DOHH2 (cell line): ENCODE data around the gene LGALSL.

ENCODE experiments used
- H3F3A ChIP-seq: fragments of 200-600 bp; sonication (generic), shearing (Covaris generic); 2 replicates; pipeline ENCODE4 v1.6.0; 2016; ENCODE audit warnings: antibody characterized with exemption, mild to moderate bottlenecking; ENCODE audit not compliant: control insufficient read depth, insufficient read depth
- H3K27ac ChIP-seq: fragments of 200-600 bp; sonication (generic); 2 replicates; pipeline ENCODE4 v1.5.1; 2014; ENCODE audit warnings: low read depth, mild to moderate bottlenecking, low read length, moderate library complexity
- H3K27me3 ChIP-seq: fragments of 200-600 bp; sonication (generic); 2 replicates; pipeline ENCODE4 v1.6.1; 2014; ENCODE audit warnings: mild to moderate bottlenecking, low read length, mixed read lengths; ENCODE audit not compliant: control insufficient read depth
- H3K36me3 ChIP-seq: fragments of 200-600 bp; sonication (generic); 2 replicates; pipeline ENCODE4 v1.6.1; 2014; ENCODE audit warnings: mild to moderate bottlenecking, low read length, moderate library complexity, mixed read lengths; ENCODE audit not compliant: control insufficient read depth
- H3K4me1 ChIP-seq: fragments of 200-600 bp; sonication (generic); 2 replicates; pipeline ENCODE4 v1.6.1; 2014; ENCODE audit warnings: mild to moderate bottlenecking, low read length, mixed read lengths; ENCODE audit not compliant: control insufficient read depth
- H3K4me2 ChIP-seq: fragments of 200-600 bp; sonication (generic); 2 replicates; pipeline ENCODE4 v1.6.0; 2014; ENCODE audit warnings: mild to moderate bottlenecking, low read length, moderate library complexity
- H3K4me3 ChIP-seq: fragments of 200-600 bp; sonication (generic); 2 replicates; pipeline ENCODE4 v1.5.1; 2014; ENCODE audit warnings: mild to moderate bottlenecking, low read length, mixed read lengths
- H3K79me2 ChIP-seq: fragments of 200-600 bp; sonication (generic); 2 replicates; pipeline ENCODE4 v1.6.1; 2014; ENCODE audit warnings: mild to moderate bottlenecking, low read length, mixed read lengths; ENCODE audit not compliant: control insufficient read depth
- H3K9me2 ChIP-seq: fragments of 200-600 bp; sonication (generic); replicated peaks from 2 replicates; pipeline ENCODE4 v1.6.1; 2014; ENCODE audit warnings: mild to moderate bottlenecking, low read length, mixed read lengths; ENCODE audit not compliant: control insufficient read depth
- H3K9me3 ChIP-seq: fragments of 200-600 bp; sonication (generic); 2 replicates; pipeline ENCODE4 v1.6.1; 2014; ENCODE audit warnings: antibody characterized with exemption, low read length, mixed read lengths; ENCODE audit not compliant: control insufficient read depth, insufficient read depth
- H4K20me1 ChIP-seq: fragments of 200-600 bp; sonication (generic); 2 replicates; pipeline ENCODE4 v1.6.0; 2014; ENCODE audit warnings: low read depth, mild to moderate bottlenecking, antibody characterized with exemption, low read length, moderate library complexity; ENCODE audit not compliant: control insufficient read depth, insufficient read depth
- EZH2phosphoT487 ChIP-seq: fragments of 200-600 bp; sonication (generic); IDR thresholded peaks from 2 replicates; pipeline ENCODE4 v1.6.1; 2017; ENCODE audit warnings: borderline replicate concordance, mild to moderate bottlenecking, antibody characterized with exemption, low read length, moderate library complexity, mixed read lengths
- TF ChIP-seq, protein P1 (sequence below): fragments of 200-600 bp; sonication (generic); IDR thresholded peaks from one replicate; pipeline ENCODE4 v1.5.1; 2014; ENCODE audit warnings: antibody characterized with exemption, mild to moderate bottlenecking, low read depth, low read length; ENCODE audit not compliant: poor library complexity, severe bottlenecking

LGALSL gene

DNA sequence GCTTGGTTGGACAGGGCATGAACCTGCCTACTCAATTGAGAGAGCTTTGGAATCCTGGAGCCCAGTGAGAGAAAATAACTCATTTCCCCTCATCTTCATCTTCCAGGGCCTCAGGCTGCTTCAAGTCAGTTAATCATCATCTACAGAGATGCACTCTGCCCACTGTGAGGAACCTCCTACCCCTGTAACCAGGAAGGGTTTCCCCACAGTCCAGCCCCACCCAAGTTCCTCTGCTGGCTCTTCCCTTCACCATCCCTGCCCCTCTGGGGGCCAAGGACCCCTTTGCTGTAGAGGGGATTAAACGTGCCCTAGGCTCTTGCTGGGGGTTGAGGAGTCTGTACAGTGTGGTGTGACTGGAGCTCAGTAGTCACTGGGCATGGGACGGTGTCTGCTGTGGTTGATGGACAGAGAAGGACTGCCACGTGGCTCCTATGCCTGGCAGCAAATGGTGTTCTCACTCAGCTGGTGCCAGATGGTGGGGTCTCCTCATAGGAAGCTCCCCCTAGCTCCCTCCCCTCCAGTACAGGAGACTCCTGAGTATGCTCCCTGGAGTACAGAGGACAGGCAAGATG, 29.5 kb upstream of the LGALSL start:
- no peaks in the 10 kb centered on the region for H3K36me3 ChIP-seq
- H3K4me3 ChIP-seq, result no peak overlapping the region
- H3K9me3 ChIP-seq, result no peaks in the 10 kb centered on the region
- H3K9me2 ChIP-seq, result no peaks in the 10 kb centered on the region
- TF ChIP-seq EZH2phosphoT487, result no peak
- TF ChIP-seq, protein P1, sequence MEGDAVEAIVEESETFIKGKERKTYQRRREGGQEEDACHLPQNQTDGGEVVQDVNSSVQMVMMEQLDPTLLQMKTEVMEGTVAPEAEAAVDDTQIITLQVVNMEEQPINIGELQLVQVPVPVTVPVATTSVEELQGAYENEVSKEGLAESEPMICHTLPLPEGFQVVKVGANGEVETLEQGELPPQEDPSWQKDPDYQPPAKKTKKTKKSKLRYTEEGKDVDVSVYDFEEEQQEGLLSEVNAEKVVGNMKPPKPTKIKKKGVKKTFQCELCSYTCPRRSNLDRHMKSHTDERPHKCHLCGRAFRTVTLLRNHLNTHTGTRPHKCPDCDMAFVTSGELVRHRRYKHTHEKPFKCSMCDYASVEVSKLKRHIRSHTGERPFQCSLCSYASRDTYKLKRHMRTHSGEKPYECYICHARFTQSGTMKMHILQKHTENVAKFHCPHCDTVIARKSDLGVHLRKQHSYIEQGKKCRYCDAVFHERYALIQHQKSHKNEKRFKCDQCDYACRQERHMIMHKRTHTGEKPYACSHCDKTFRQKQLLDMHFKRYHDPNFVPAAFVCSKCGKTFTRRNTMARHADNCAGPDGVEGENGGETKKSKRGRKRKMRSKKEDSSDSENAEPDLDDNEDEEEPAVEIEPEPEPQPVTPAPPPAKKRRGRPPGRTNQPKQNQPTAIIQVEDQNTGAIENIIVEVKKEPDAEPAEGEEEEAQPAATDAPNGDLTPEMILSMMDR, result no peak
- no peaks in the 10 kb centered on the region for H4K20me1 ChIP-seq
- no peak overlapping the region for H3K4me2 ChIP-seq
- H3K27ac ChIP-seq, result no peak overlapping the region
- no peaks in the 10 kb centered on the region for H3K79me2 ChIP-seq
- H3K4me1 ChIP-seq, result no peaks in the 10 kb centered on the region
- no peaks in the 10 kb centered on the region for H3K27me3 ChIP-seq
- no peaks in the 10 kb centered on the region for H3F3A ChIP-seq

DNA sequence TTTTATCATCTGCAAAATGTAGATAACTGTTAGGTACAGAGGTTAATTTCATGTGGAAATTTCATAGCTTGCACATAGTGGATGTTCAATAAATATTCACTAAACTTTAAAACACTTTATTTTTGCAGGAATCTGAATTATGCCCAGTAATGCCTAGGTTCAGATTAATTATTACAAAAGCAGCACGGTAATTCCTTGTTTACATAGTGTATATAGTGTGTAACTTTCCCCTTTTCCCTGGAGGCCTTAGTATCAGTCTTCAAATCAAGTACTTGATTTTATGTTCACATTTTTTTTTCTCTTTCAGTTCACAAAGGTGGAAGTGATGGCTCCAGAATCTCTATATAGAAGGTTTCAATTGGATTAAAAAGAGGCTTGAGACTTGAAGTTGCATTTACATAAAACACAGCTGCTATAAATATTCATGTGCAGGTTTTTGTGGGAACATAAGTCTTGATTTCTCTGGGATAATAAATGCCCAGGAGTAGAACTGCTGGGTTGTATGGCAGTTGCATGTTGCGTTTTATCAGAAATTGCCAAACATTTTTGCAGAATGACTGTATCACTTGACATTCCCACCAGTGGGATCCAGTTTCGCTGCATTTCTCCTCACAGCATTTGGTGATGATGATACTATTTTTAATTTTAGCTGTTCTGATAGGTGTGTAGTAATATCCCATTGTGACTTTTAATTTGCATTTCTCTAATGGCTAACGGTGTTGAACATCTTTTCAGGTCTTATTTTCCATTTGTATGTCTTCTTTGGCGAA, 27.6 kb upstream of the LGALSL start:
- Histone ChIP-seq H3K9me2 (no peaks in the 10 kb centered on the region), H3K4me2 (no peak overlapping the region), H3K9me3 (no peaks in the 10 kb centered on the region), H3K27ac (no peak overlapping the region), H3K27me3 (no peaks in the 10 kb centered on the region), H3F3A (no peaks in the 10 kb centered on the region), H3K4me3 (no peak overlapping the region), H4K20me1 (no peaks in the 10 kb centered on the region), H3K4me1 (no peaks in the 10 kb centered on the region), H3K79me2 (no peaks in the 10 kb centered on the region), H3K36me3 (no peaks in the 10 kb centered on the region)
- no peak for TF ChIP-seq EZH2phosphoT487
- TF ChIP-seq, protein P1, result no peak

DNA sequence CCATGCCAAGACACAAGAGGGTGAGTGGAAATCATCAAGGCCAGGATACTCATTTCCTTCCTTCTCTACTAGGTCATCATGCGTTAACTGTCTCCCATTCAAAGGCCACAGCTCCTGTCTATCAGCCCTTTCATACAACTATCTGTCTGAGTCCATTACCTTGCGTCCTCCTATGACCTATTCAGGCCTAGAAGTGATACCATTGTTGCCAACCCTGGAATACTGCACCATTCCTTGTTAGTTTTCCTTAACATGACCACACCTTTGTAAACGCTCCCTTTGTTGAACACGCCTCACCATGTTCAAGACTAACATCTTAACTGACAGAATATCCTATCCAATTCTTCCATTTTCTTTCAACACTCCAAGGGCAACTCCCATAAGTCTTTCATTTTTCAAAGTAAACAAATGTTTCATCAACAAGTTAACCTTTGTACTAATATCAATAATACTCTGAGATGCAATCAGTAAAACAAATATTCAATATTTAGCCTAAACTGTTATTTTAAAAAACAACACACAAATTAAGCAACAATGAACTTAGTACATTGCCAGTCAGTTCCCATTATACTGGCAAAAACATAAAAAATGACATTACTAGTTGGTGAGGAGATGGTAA, 19.8 kb upstream of the LGALSL start:
- TF ChIP-seq EZH2phosphoT487, result no peak
- TF ChIP-seq, protein P1, result no peak
- no peaks in the 10 kb centered on the region for H3F3A ChIP-seq
- no peaks in the 10 kb centered on the region for H4K20me1 ChIP-seq
- H3K79me2 ChIP-seq, result no peaks in the 10 kb centered on the region
- H3K9me3 ChIP-seq, result no peaks in the 10 kb centered on the region
- peaks cover 18% of the 10 kb centered on the region; the same call in 1 of the 2 replicates for H3K27me3 ChIP-seq
- no peak overlapping the region for H3K4me2 ChIP-seq
- no peak overlapping the region for H3K4me3 ChIP-seq
- no peak overlapping the region for H3K27ac ChIP-seq
- no peaks in the 10 kb centered on the region for H3K36me3 ChIP-seq
- no peaks in the 10 kb centered on the region for H3K9me2 ChIP-seq
- no peaks in the 10 kb centered on the region for H3K4me1 ChIP-seq
